Glutamatergic neuron (in vitro differentiated cells): ENCODE measurements around the gene SGSH. TPM values are rescaled to one million over a fixed set of nuclear protein-coding genes. Genes with fewer than 3 reads are reported as not detected.
"Not testable (repeated sequence)": the region's sequence is repeated elsewhere in the genome, so short reads cannot be mapped to it uniquely, and the experiment has no call there.

Experiments
- DNase-seq: peaks from one replicate; pipeline ENCODE4 v3.0.0; 2022
- H3K27ac Mint-ChIP-seq: one replicate; pipeline ENCODE4 v1.8.0; 2020; ENCODE audit warnings: mild to moderate bottlenecking, mixed read lengths, inconsistent platforms; ENCODE audit not compliant: unreplicated experiment
- H3K27me3 Mint-ChIP-seq: one replicate; pipeline ENCODE4 v1.8.0; 2020; ENCODE audit warnings: mild to moderate bottlenecking, moderate library complexity, mixed read lengths, inconsistent platforms; ENCODE audit not compliant: unreplicated experiment
- H3K36me3 Mint-ChIP-seq: one replicate; pipeline ENCODE4 v1.8.0; 2020; ENCODE audit warnings: mild to moderate bottlenecking, mixed read lengths, inconsistent platforms; ENCODE audit not compliant: unreplicated experiment
- H3K4me1 Mint-ChIP-seq: one replicate; pipeline ENCODE4 v1.8.0; 2020; ENCODE audit warnings: mild to moderate bottlenecking, low read depth, mixed read lengths, inconsistent platforms; ENCODE audit not compliant: unreplicated experiment
- H3K4me3 Mint-ChIP-seq: one replicate; pipeline ENCODE4 v1.8.0; 2020; ENCODE audit warnings: mild to moderate bottlenecking, mixed read lengths, inconsistent platforms; ENCODE audit not compliant: unreplicated experiment
- H3K9me3 Mint-ChIP-seq: one replicate; pipeline ENCODE4 v1.8.0; 2020; ENCODE audit warnings: mild to moderate bottlenecking, moderate library complexity, mixed read lengths, inconsistent platforms; ENCODE audit not compliant: unreplicated experiment
- total RNA-seq: library from RNA; stranded (reverse); fragmentation: NEBNext Ultra II Directional; extraction: Animal tissue kit (Norgen Biotek cat#: 25700); gene quantifications from one replicate; pipeline ENCODE4 v1.2.1, GENCODE V29; 2021; ENCODE audit not compliant: unreplicated experiment
- TF ChIP-seq, protein P1 (sequence below): fragments of 200-600 bp; sonication (generic); IDR thresholded peaks from one replicate; pipeline ENCODE4 v1.5.0; 2021; ENCODE audit not compliant: partially characterized antibody, unreplicated experiment

Gene SGSH
- total RNA-seq, 1 donor from 2014 or later: 17.3 TPM

DNA sequence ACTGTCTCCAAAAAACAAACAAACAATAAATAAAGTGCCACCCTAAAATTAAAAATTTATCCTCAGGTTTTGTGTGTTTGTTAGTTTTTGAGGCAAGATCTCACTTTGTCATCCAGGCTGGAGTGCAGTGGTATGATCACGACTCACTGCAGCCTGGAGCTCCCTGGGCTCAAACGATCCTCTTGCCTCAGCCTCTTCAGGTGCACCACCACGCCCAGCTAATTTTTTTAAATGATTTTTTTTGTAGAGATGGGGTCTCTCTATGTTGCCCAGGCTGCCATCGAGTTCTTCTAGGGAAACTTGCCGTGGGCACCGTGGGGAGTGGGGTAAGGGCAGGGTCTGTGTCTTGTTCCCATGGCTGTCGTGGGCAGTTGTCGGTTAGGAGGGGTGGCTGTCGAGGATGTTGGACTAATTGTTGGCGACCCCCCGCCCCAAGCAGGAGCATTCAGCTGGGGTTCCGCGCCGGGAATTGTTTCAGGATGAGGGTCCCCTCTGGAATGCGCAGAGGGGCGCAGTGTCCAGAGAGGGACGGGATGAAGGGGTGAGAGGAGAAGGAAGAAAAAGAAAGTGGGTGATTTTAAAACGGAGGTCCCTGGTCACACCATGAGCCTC lies 39.4 kb upstream of the SGSH start:
- H3K4me3 Mint-ChIP-seq: peak overlapping the region; percentile 88
- H3K27ac Mint-ChIP-seq: peak overlapping the region; percentile 89
- TF ChIP-seq, protein P1, sequence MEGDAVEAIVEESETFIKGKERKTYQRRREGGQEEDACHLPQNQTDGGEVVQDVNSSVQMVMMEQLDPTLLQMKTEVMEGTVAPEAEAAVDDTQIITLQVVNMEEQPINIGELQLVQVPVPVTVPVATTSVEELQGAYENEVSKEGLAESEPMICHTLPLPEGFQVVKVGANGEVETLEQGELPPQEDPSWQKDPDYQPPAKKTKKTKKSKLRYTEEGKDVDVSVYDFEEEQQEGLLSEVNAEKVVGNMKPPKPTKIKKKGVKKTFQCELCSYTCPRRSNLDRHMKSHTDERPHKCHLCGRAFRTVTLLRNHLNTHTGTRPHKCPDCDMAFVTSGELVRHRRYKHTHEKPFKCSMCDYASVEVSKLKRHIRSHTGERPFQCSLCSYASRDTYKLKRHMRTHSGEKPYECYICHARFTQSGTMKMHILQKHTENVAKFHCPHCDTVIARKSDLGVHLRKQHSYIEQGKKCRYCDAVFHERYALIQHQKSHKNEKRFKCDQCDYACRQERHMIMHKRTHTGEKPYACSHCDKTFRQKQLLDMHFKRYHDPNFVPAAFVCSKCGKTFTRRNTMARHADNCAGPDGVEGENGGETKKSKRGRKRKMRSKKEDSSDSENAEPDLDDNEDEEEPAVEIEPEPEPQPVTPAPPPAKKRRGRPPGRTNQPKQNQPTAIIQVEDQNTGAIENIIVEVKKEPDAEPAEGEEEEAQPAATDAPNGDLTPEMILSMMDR: no peak
- H3K9me3 Mint-ChIP-seq: peaks cover 21% of the 10 kb centered on the region
- DNase-seq: no peak
- H3K27me3 Mint-ChIP-seq: peaks cover 4% of the 10 kb centered on the region
- peaks cover 32% of the 10 kb centered on the region for H3K4me1 Mint-ChIP-seq
- H3K36me3 Mint-ChIP-seq: no peaks in the 10 kb centered on the region

DNA sequence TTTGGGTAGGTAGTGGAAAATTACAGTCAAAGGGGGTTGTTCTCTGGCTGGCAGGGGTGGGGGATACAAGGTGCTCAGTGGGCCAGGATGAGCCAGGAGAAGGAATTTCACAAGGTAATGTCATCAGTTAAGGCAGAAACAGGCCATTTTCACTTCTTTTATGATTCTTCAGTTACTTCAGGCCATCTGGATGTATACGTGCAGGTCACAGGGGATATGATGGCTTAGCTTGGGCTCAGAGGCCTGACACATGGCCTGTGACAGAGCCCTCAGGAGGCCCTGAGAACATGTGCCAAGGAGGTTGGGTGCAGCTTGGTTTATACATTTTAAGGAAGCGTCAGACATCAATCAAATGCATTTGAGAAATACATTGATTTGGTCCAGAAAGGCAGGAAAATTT lies 38.2 kb upstream of the SGSH start:
- H3K36me3 Mint-ChIP-seq, H3K27me3 Mint-ChIP-seq, DNase-seq: not testable (repeated sequence)
- H3K4me1 Mint-ChIP-seq: peaks cover 29% of the 10 kb centered on the region
- H3K27ac Mint-ChIP-seq: peak overlapping the region; percentile 93
- peak overlapping the region; percentile 61 for H3K4me3 Mint-ChIP-seq
- H3K9me3 Mint-ChIP-seq: peaks cover 22% of the 10 kb centered on the region

DNA sequence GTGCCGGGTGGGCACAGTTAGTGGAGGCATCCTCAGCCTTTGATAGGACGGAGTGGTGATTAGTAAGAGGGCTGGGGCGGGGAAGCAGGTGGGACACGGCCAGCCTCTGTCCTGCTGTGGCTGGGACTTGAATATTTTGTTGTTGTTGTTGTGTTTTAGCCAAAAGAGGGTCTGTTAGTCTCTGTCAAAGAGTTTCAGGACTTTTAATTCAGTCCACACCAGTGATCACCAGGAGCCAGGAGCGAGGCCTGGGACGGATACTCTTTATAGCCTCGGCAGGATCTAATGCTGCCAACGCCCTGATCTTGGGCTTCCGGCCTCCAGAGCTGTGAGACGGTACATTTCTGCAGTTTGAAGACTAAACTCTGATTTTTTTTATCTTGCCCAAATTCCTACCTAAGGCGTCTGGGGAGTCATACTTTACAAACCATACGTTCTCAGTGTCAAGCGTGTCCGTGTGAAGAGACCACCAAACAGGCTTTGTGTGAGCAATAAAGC lies 37.6 kb upstream of the SGSH start:
- H3K27ac Mint-ChIP-seq: peak overlapping the region; percentile 93
- peaks cover 4% of the 10 kb centered on the region for H3K27me3 Mint-ChIP-seq
- no peak overlapping the region for H3K4me3 Mint-ChIP-seq
- H3K9me3 Mint-ChIP-seq: peaks cover 22% of the 10 kb centered on the region
- H3K36me3 Mint-ChIP-seq: no peaks in the 10 kb centered on the region
- TF ChIP-seq, protein P1: no peak
- peaks cover 29% of the 10 kb centered on the region for H3K4me1 Mint-ChIP-seq
- no peak for DNase-seq

DNA sequence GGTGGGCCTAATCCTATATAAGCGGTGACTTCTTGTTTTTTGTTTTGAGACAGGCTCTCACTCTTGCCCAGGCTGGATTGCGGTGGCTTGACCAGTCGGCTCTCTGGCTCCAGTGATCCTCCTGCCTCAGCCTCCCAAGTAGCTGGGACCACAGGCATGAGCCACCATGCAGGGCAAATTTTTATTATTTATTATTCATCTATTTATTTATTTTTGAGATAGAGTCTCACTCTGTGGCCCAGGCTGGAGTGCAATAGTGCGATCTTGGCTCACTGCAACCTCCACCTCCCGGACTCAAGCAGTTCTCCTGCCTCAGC lies 35.9 kb upstream of the SGSH start:
- Mint-ChIP-seq H3K36me3 (no peaks in the 10 kb centered on the region), H3K9me3 (peaks cover 18% of the 10 kb centered on the region), H3K4me1 (peaks cover 20% of the 10 kb centered on the region), H3K27me3 (no peaks in the 10 kb centered on the region), H3K4me3 (no peak overlapping the region), H3K27ac (no peak overlapping the region)
- DNase-seq: no peak
- TF ChIP-seq, protein P1: no peak

DNA sequence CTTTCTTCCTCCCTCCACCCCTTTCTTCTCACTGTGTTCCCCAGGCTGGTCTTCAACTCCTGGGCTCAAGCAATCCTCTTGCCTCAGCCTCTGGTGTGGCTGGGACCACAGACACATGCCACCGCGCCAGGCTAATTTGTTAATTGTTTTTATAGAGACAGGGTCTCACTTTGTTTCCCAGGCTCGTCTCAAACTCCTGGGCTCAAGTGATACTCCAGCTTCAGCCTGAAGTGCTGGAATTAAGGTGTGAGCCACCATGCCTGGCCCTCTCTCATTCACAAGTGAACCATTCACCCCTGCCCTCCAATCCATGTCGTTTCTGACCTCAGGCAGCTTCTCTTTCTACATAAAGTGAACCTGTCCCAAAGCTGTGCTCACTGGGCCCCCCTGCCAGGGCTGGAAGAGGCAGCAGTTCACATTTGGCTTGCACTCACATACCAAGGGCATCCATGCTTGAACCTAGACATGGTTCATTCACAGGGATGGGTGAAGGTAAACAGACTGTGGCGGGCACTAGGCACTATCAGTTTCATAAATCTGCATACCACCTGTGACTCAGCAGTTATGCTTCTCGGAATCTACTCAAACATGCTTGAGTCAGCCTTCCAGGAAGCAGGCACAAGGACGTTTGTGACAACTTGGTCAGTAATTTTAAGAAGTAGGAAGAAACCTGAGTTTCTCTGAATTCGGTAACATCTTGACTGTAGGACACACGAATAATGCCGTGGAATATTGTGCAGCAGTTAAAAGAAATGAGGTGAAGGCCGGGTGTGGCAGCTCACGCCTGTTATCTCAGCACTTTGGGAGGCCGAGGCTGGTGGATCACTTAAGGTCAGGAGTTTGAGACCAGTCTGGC lies 34.5 kb upstream of the SGSH start:
- Mint-ChIP-seq H3K27ac (no peak overlapping the region), H3K4me1 (peaks cover 18% of the 10 kb centered on the region), H3K4me3 (no peak overlapping the region), H3K36me3 (no peaks in the 10 kb centered on the region), H3K9me3 (peaks cover 19% of the 10 kb centered on the region), H3K27me3 (no peaks in the 10 kb centered on the region)
- TF ChIP-seq, protein P1: no peak
- no peak for DNase-seq
